Measurements from ENCODE around the gene CSRP3.

Gene CSRP3

GRCh38 chr11:19241260-19242178 lies 39.7 kb upstream of the CSRP3 start:
- H3K4me1 ChIP-seq, result peaks cover 33% of the 10 kb centered on the region
- no peak for TF ChIP-seq Cebpa-rat (IDR thresholded peaks at IDR 0.05)
- H3K36me3 ChIP-seq, result peaks cover 24% of the 10 kb centered on the region
- peak overlapping the region; percentile 92 for H3K27ac ChIP-seq
- H3K4me3 ChIP-seq, result peak overlapping the region; percentile 85
- peak overlapping the region; percentile 92 for H3K9ac ChIP-seq
- H3K9me3 ChIP-seq, result no peaks in the 10 kb centered on the region
- H3K27me3 ChIP-seq, result 0 out of 2 replicates have a peak, but pooled peaks cover 11% of the 10 kb centered on the region
- peak overlapping the region; percentile 99 for H3K4me2 ChIP-seq
- H4K20me1 ChIP-seq, result no peaks in the 10 kb centered on the region

GRCh38 chr11:19240420-19241259 lies 38.9 kb upstream of the CSRP3 start, which contains the start of gene E2F8:
E2F8 (minus strand) TSS chr11:19240945; CDS start chr11:19240121, 824 bp downstream.
- H3K27me3 ChIP-seq, result 0 out of 2 replicates have a peak, but pooled peaks cover 11% of the 10 kb centered on the region
- H3K9ac ChIP-seq, result peak within 1 kb of the TSS; percentile 92
- H3K4me2 ChIP-seq, result peak within 1 kb of the TSS; percentile 99
- peak within 1 kb of the TSS; percentile 92 for H3K27ac ChIP-seq
- H3K36me3 ChIP-seq, result peaks cover 33% of the 10 kb centered on the region
- peaks cover 33% of the 10 kb centered on the region for H3K4me1 ChIP-seq
- H3K9me3 ChIP-seq, result no peaks in the 10 kb centered on the region
- peak within 1 kb of the TSS; percentile 85 for H3K4me3 ChIP-seq
- no peak for TF ChIP-seq Cebpa-rat (IDR thresholded peaks at IDR 0.05)
- H4K20me1 ChIP-seq, result no peaks in the 10 kb centered on the region

- H3K4me2 ChIP-seq, result peak overlapping the region; percentile 99
- H3K36me3 ChIP-seq, result peaks cover 49% of the 10 kb centered on the region
- 0 out of 2 replicates have a peak, but pooled peaks cover 11% of the 10 kb centered on the region for H3K27me3 ChIP-seq
- TF ChIP-seq Cebpa-rat (IDR thresholded peaks at IDR 0.05), result no peak
- H3K4me1 ChIP-seq, result peaks cover 33% of the 10 kb centered on the region
- no peaks in the 10 kb centered on the region for H3K9me3 ChIP-seq
- H3K4me3 ChIP-seq, result peak overlapping the region; percentile 85
- H4K20me1 ChIP-seq, result no peaks in the 10 kb centered on the region
- peak overlapping the region; percentile 80; the same call in 1 of the 2 replicates for H3K9ac ChIP-seq
- H3K27ac ChIP-seq, result no peak overlapping the region
These were observed 37.3 kb upstream of the CSRP3 start for GRCh38 chr11:19239039-19239438.

GRCh38 chr11:19237813-19238212 lies 36.0 kb upstream of the CSRP3 start:
- H3K4me3 ChIP-seq, result no peak overlapping the region
- H4K20me1 ChIP-seq, result no peaks in the 10 kb centered on the region
- no peak overlapping the region for H3K27ac ChIP-seq
- H3K27me3 ChIP-seq, result 0 out of 2 replicates have a peak, but pooled peaks cover 11% of the 10 kb centered on the region
- TF ChIP-seq Cebpa-rat (IDR thresholded peaks at IDR 0.05), result no peak
- peaks cover 61% of the 10 kb centered on the region for H3K36me3 ChIP-seq
- no peaks in the 10 kb centered on the region for H3K9me3 ChIP-seq
- no peak overlapping the region for H3K9ac ChIP-seq
- peaks cover 30% of the 10 kb centered on the region for H3K4me1 ChIP-seq
- no peak overlapping the region for H3K4me2 ChIP-seq

GRCh38 chr11:19237381-19237780 lies 35.6 kb upstream of the CSRP3 start:
- no peak overlapping the region for H3K4me3 ChIP-seq
- no peak for TF ChIP-seq Cebpa-rat (IDR thresholded peaks at IDR 0.05)
- no peaks in the 10 kb centered on the region for H4K20me1 ChIP-seq
- no peak overlapping the region for H3K27ac ChIP-seq
- H3K9ac ChIP-seq, result no peak overlapping the region
- no peaks in the 10 kb centered on the region for H3K9me3 ChIP-seq
- H3K4me1 ChIP-seq, result peaks cover 26% of the 10 kb centered on the region
- H3K4me2 ChIP-seq, result no peak overlapping the region
- peaks cover 65% of the 10 kb centered on the region for H3K36me3 ChIP-seq
- H3K27me3 ChIP-seq, result 0 out of 2 replicates have a peak, but pooled peaks cover 7% of the 10 kb centered on the region

GRCh38 chr11:19234231-19234817 lies 32.5 kb upstream of the CSRP3 start:
- Histone ChIP-seq H3K4me2 (no peak overlapping the region), H4K20me1 (no peaks in the 10 kb centered on the region), H3K27ac (no peak overlapping the region), H3K36me3 (peaks cover 96% of the 10 kb centered on the region), H3K4me3 (no peak overlapping the region), H3K4me1 (peaks cover 11% of the 10 kb centered on the region), H3K9me3 (no peaks in the 10 kb centered on the region), H3K27me3 (no peaks in the 10 kb centered on the region), H3K9ac (no peak overlapping the region)
- TF ChIP-seq Cebpa-rat (IDR thresholded peaks at IDR 0.05), result no peak

- H4K20me1 ChIP-seq, result no peaks in the 10 kb centered on the region
- peaks cover 100% of the 10 kb centered on the region for H3K36me3 ChIP-seq
- H3K4me3 ChIP-seq, result no peak overlapping the region
- H3K4me2 ChIP-seq, result no peak overlapping the region
- H3K9me3 ChIP-seq, result no peaks in the 10 kb centered on the region
- TF ChIP-seq Cebpa-rat (IDR thresholded peaks at IDR 0.05), result no peak
- no peak overlapping the region for H3K27ac ChIP-seq
- H3K27me3 ChIP-seq, result no peaks in the 10 kb centered on the region
- H3K4me1 ChIP-seq, result no peaks in the 10 kb centered on the region
- no peak overlapping the region for H3K9ac ChIP-seq
These were observed 31.2 kb upstream of the CSRP3 start for GRCh38 chr11:19232910-19233503.

GRCh38 chr11:19229671-19230070 lies 27.9 kb upstream of the CSRP3 start:
- Histone ChIP-seq H3K27ac (no peak overlapping the region), H3K4me3 (no peak overlapping the region), H3K27me3 (no peaks in the 10 kb centered on the region), H3K4me2 (no peak overlapping the region), H4K20me1 (no peaks in the 10 kb centered on the region), H3K9me3 (no peaks in the 10 kb centered on the region), H3K9ac (no peak overlapping the region), H3K4me1 (no peaks in the 10 kb centered on the region), H3K36me3 (peaks cover 98% of the 10 kb centered on the region)
- no peak for TF ChIP-seq Cebpa-rat (IDR thresholded peaks at IDR 0.05)

GRCh38 chr11:19228968-19229367 lies 27.2 kb upstream of the CSRP3 start:
- H3K4me1 ChIP-seq, result no peaks in the 10 kb centered on the region
- H3K9ac ChIP-seq, result no peak overlapping the region
- no peak overlapping the region for H3K27ac ChIP-seq
- no peak for TF ChIP-seq Cebpa-rat (IDR thresholded peaks at IDR 0.05)
- H3K4me2 ChIP-seq, result no peak overlapping the region
- no peaks in the 10 kb centered on the region for H3K27me3 ChIP-seq
- H4K20me1 ChIP-seq, result no peaks in the 10 kb centered on the region
- no peak overlapping the region for H3K4me3 ChIP-seq
- peaks cover 97% of the 10 kb centered on the region for H3K36me3 ChIP-seq
- H3K9me3 ChIP-seq, result no peaks in the 10 kb centered on the region
